Activated T-cell treated with anti-CD3 and anti-CD28 coated beads, Interleukin-2, amount 50 U/mL, for 24 hours (primary cell): ENCODE measurements around the gene SYT14.
"Not testable (repeated sequence)": the region's sequence is repeated elsewhere in the genome, so short reads cannot be mapped to it uniquely, and the experiment has no call there.

Source experiments
- DNase-seq: peaks from one replicate; pipeline ENCODE4 v3.0.0-alpha.2; 2020
- H3K27ac Mint-ChIP-seq: 2 replicates; pipeline ENCODE4 v1.8.0; 2020; ENCODE audit warnings: mild to moderate bottlenecking, mixed read lengths
- H3K27me3 Mint-ChIP-seq: 2 replicates; pipeline ENCODE4 v1.8.0; 2020; ENCODE audit warnings: mixed read lengths
- H3K36me3 Mint-ChIP-seq: 2 replicates; pipeline ENCODE4 v1.8.0; 2020; ENCODE audit warnings: low read depth, mixed read lengths
- H3K4me1 Mint-ChIP-seq: 2 replicates; pipeline ENCODE4 v1.8.0; 2020; ENCODE audit warnings: low read depth, mixed read lengths
- H3K4me3 Mint-ChIP-seq: 2 replicates; pipeline ENCODE4 v1.8.0; 2020; ENCODE audit warnings: mild to moderate bottlenecking, moderate library complexity, mixed read lengths
- H3K9me3 Mint-ChIP-seq: 2 replicates; pipeline ENCODE4 v1.8.0; 2020; ENCODE audit warnings: mixed read lengths

Gene SYT14

GRCh38 chr1:209912306-209912705, 25.7 kb upstream of the SYT14 start:
- Mint-ChIP-seq H3K4me1 (no peaks in the 10 kb centered on the region), H3K9me3 (no peaks in the 10 kb centered on the region), H3K27me3 (peaks cover 11% of the 10 kb centered on the region), H3K4me3 (no peak overlapping the region), H3K36me3 (no peaks in the 10 kb centered on the region), H3K27ac (no peak overlapping the region)
- DNase-seq = no peak

- H3K9me3 Mint-ChIP-seq, H3K4me1 Mint-ChIP-seq, H3K27me3 Mint-ChIP-seq, H3K4me3 Mint-ChIP-seq, DNase-seq, H3K27ac Mint-ChIP-seq, H3K36me3 Mint-ChIP-seq: not testable (repeated sequence)
These were observed 18.4 kb upstream of the SYT14 start for GRCh38 chr1:209919637-209920036.

GRCh38 chr1:209920844-209921243, 17.2 kb upstream of the SYT14 start:
- Mint-ChIP-seq H3K36me3 (no peaks in the 10 kb centered on the region), H3K4me3 (no peak overlapping the region), H3K4me1 (no peaks in the 10 kb centered on the region), H3K27me3 (peaks cover 9% of the 10 kb centered on the region), H3K27ac (no peak overlapping the region), H3K9me3 (peaks cover 7% of the 10 kb centered on the region)
- no peak for DNase-seq

- peaks cover 7% of the 10 kb centered on the region for H3K9me3 Mint-ChIP-seq
- DNase-seq = no peak
- no peak overlapping the region for H3K4me3 Mint-ChIP-seq
- H3K36me3 Mint-ChIP-seq = no peaks in the 10 kb centered on the region
- peaks cover 22% of the 10 kb centered on the region for H3K27me3 Mint-ChIP-seq
- no peaks in the 10 kb centered on the region for H3K4me1 Mint-ChIP-seq
- H3K27ac Mint-ChIP-seq = no peak overlapping the region
These were observed 13.6 kb upstream of the SYT14 start for GRCh38 chr1:209924390-209924789.

GRCh38 chr1:209926045-209926444, 12.0 kb upstream of the SYT14 start:
- Mint-ChIP-seq H3K27me3 (peaks cover 23% of the 10 kb centered on the region), H3K27ac (no peak overlapping the region), H3K4me3 (no peak overlapping the region), H3K9me3 (no peaks in the 10 kb centered on the region), H3K4me1 (no peaks in the 10 kb centered on the region), H3K36me3 (no peaks in the 10 kb centered on the region)
- DNase-seq = no peak

- no peak for DNase-seq
- H3K27ac Mint-ChIP-seq = no peak overlapping the region
- H3K36me3 Mint-ChIP-seq = no peaks in the 10 kb centered on the region
- no peaks in the 10 kb centered on the region for H3K9me3 Mint-ChIP-seq
- H3K4me3 Mint-ChIP-seq = no peak overlapping the region
- no peaks in the 10 kb centered on the region for H3K4me1 Mint-ChIP-seq
- H3K27me3 Mint-ChIP-seq = peaks cover 28% of the 10 kb centered on the region
These were observed 10.6 kb upstream of the SYT14 start for GRCh38 chr1:209927466-209927865.

- Mint-ChIP-seq H3K4me1 (no peaks in the 10 kb centered on the region), H3K36me3 (no peaks in the 10 kb centered on the region), H3K9me3 (no peaks in the 10 kb centered on the region), H3K4me3 (no peak overlapping the region), H3K27ac (no peak overlapping the region), H3K27me3 (peaks cover 33% of the 10 kb centered on the region)
- DNase-seq = no peak
These were observed 8.3 kb upstream of the SYT14 start for GRCh38 chr1:209929751-209930150.

GRCh38 chr1:209931141-209931540, 6.9 kb upstream of the SYT14 start:
- DNase-seq = no peak
- Mint-ChIP-seq H3K9me3 (no peaks in the 10 kb centered on the region), H3K4me1 (no peaks in the 10 kb centered on the region), H3K36me3 (no peaks in the 10 kb centered on the region), H3K27ac (no peak overlapping the region), H3K4me3 (no peak overlapping the region), H3K27me3 (peaks cover 45% of the 10 kb centered on the region)

GRCh38 chr1:209936125-209936524, 1.9 kb upstream of the SYT14 start:
- Mint-ChIP-seq H3K9me3 (peaks cover 2% of the 10 kb centered on the region), H3K27me3 (peaks cover 74% of the 10 kb centered on the region), H3K4me3 (no peak overlapping the region), H3K4me1 (peaks cover 11% of the 10 kb centered on the region), H3K27ac (no peak overlapping the region), H3K36me3 (no peaks in the 10 kb centered on the region)
- no peak for DNase-seq

- DNase-seq = no peak
- Mint-ChIP-seq H3K27ac (no peak overlapping the region), H3K27me3 (peaks cover 32% of the 10 kb centered on the region), H3K36me3 (no peaks in the 10 kb centered on the region), H3K9me3 (no peaks in the 10 kb centered on the region), H3K4me1 (no peaks in the 10 kb centered on the region), H3K4me3 (no peak overlapping the region)
These were observed 7.4 kb downstream of the SYT14 start for GRCh38 chr1:209945377-209945776.

GRCh38 chr1:209948155-209948554, 10.1 kb downstream of the SYT14 start:
- Mint-ChIP-seq H3K4me1 (no peaks in the 10 kb centered on the region), H3K4me3 (no peak overlapping the region), H3K36me3 (no peaks in the 10 kb centered on the region), H3K27me3 (peaks cover 13% of the 10 kb centered on the region), H3K27ac (no peak overlapping the region), H3K9me3 (no peaks in the 10 kb centered on the region)
- no peak for DNase-seq

- Mint-ChIP-seq H3K27me3 (peaks cover 31% of the 10 kb centered on the region), H3K27ac (no peak overlapping the region), H3K36me3 (no peaks in the 10 kb centered on the region), H3K4me3 (no peak overlapping the region), H3K4me1 (no peaks in the 10 kb centered on the region), H3K9me3 (no peaks in the 10 kb centered on the region)
- DNase-seq = no peak
These were observed 18.1 kb downstream of the SYT14 start for GRCh38 chr1:209956116-209956515.

GRCh38 chr1:209959623-209960022, 21.6 kb downstream of the SYT14 start:
- Mint-ChIP-seq H3K9me3 (no peaks in the 10 kb centered on the region), H3K4me3 (no peak overlapping the region), H3K27ac (no peak overlapping the region), H3K4me1 (no peaks in the 10 kb centered on the region), H3K36me3 (no peaks in the 10 kb centered on the region), H3K27me3 (peaks cover 28% of the 10 kb centered on the region)
- DNase-seq = no peak

GRCh38 chr1:209960926-209961325, 22.9 kb downstream of the SYT14 start:
- no peaks in the 10 kb centered on the region for H3K4me1 Mint-ChIP-seq
- no peaks in the 10 kb centered on the region for H3K9me3 Mint-ChIP-seq
- H3K27ac Mint-ChIP-seq = no peak overlapping the region
- no peaks in the 10 kb centered on the region for H3K36me3 Mint-ChIP-seq
- peaks cover 22% of the 10 kb centered on the region for H3K27me3 Mint-ChIP-seq
- DNase-seq = no peak
- H3K4me3 Mint-ChIP-seq = no peak overlapping the region

- no peaks in the 10 kb centered on the region for H3K9me3 Mint-ChIP-seq
- H3K4me1 Mint-ChIP-seq = no peaks in the 10 kb centered on the region
- H3K36me3 Mint-ChIP-seq = no peaks in the 10 kb centered on the region
- no peak for DNase-seq
- no peak overlapping the region for H3K4me3 Mint-ChIP-seq
- H3K27ac Mint-ChIP-seq = no peak overlapping the region
- peaks cover 11% of the 10 kb centered on the region for H3K27me3 Mint-ChIP-seq
These were observed 24.4 kb downstream of the SYT14 start for GRCh38 chr1:209962388-209962787.

- no peaks in the 10 kb centered on the region for H3K4me1 Mint-ChIP-seq
- no peaks in the 10 kb centered on the region for H3K36me3 Mint-ChIP-seq
- H3K9me3 Mint-ChIP-seq = no peaks in the 10 kb centered on the region
- peaks cover 7% of the 10 kb centered on the region for H3K27me3 Mint-ChIP-seq
- no peak overlapping the region for H3K27ac Mint-ChIP-seq
- no peak overlapping the region for H3K4me3 Mint-ChIP-seq
- DNase-seq = no peak
These were observed 24.8 kb downstream of the SYT14 start for GRCh38 chr1:209962856-209963255.
